Medulla oblongata (tissue), 1 donor: Measurements from ENCODE around the gene PPP3R2.
A peak's percentile ranks its signal among the peaks of the same experiment; 100 is the strongest.
"Not testable (repeated sequence)": the region's sequence is repeated elsewhere in the genome, so short reads cannot be mapped to it uniquely, and the experiment has no call there.

ENCODE experiments used
- DNase-seq: peaks from one replicate; pipeline ENCODE4 v3.0.0-alpha.2; 2015; ENCODE audit errors: extremely low spot score

Gene PPP3R2

DNA sequence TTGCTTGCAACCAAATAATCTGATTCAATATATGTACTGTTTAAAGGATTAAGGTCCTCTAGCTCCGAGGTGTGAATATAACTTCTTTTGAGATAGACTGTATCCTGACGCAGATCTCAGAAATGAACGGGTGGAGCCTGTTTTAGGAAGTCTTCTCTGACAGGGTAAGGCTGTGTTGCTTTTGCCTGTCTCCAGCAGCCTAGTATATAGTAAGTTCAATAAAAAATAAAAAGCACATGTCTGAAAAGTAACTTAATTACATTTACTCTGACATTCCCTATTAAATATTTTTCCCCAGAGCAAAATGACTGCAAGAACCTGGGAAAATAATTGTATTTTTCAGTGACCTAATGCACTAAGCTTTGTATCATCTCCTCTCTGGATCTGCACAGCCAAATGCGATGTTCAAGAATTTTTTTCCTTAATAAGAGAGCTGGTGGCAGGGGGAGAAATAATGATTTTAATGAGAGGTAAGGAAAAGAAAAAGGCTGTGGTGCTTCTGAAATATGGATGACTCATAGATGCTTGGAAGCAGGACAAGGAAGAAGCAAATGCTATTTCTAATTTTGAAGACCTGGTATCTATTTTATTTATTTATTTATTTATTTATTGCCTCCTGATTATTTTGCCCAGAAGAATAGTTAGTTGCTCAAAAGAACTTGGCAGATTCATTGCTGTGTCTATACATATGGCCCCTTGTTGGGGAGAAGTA is 7.3 kb downstream of the PPP3R2 start:
- DNase-seq: no peak

GRCh38 chr9:101586651-101587050 is 8.1 kb downstream of the PPP3R2 start:
- peak; percentile 9 for DNase-seq

GRCh38 chr9:101585740-101586139 is 9.0 kb downstream of the PPP3R2 start:
- peak; percentile 66 for DNase-seq

GRCh38 chr9:101582553-101582952 is 12.2 kb downstream of the PPP3R2 start:
- no peak for DNase-seq

DNA sequence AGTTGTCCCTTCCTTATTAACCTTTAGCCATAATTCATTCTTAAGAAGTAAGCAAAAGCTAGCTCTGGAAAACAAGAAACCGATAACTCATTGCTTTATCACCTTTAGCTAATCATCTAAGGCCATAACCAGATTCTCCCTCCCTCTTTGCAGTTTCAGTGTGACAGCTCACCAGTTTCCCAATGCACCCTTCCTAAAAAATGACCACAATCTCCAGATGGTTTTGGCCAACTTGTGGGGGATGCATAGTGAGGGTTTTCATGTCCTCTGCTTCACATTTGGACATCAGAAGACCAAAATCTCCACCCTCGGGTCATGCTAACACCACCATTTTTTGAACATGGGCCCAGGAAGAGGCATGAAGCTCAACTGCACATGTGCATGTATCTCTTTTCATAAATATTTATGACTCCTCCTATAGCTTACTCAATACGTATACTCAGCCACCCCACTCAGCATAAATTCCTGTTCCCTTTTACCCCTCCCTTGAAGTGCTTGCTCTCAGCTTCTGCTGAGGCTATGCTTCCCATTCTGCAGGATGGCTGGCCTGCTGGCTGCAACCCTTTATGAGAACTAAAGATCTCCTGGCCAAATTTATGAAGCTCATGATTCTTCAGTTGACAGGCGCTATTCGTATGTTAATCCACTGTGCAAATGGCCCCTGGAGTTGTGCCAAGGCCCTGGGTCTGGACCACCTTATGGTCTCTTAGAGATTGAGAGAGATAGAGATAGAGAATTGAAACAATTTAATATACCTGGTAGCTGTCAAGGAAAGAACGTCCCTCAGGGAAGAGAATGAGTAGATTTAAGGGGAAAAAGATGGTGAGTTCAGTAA is 14.8 kb downstream of the PPP3R2 start:
- no peak for DNase-seq

- no peak for DNase-seq
These were observed 16.4 kb downstream of the PPP3R2 start for GRCh38 chr9:101578378-101578777.

DNA sequence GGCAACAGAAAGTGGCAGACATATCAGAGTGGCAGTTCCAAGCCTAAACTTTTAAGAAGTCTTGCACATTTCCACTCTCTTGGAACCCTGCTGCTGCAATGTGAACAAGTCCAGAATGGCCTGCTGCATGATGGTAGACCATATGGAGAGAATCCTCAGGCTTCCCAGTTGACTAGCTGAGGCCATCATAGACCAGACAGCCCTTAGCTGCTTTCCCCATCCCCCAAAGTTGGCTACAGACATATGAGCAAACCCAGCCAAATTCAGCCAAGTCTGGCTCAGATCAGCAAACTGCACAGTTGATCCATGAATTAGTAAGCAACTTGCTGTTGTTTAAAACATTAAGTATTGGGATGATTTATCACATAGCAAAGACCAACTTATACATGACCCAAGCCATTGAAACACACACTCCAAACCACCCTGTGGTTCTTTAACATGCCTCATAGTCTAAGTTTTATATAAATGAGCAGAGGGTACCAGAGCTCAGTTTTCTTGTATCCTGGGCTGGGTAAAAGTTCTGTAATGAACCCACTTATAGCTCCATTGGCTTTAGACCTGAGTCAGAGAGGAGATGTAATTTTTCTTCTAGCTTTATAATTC is 19.9 kb downstream of the PPP3R2 start:
- peak; percentile 7 for DNase-seq

GRCh38 chr9:101572316-101572715 is 22.5 kb downstream of the PPP3R2 start:
- no peak for DNase-seq

DNA sequence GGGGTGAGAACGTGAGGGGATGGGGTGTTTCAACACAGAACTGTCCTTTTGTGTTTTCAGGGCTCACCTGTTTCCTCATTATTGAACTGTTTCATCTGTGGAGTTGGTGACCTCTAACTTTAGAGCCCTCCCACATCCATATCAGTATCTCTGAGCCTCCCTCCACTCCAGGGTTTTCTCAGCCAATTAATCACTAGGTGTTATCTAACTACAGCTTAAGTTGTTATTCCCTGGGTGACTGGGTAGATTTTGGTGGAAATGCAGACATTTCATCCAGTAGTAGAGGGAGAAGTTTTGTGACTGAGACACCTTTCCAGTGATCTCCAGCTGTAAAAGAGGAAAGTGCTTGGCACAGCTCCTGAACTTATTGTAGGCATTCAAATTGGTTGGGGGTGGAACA is 23.7 kb downstream of the PPP3R2 start:
- no peak for DNase-seq

GRCh38 chr9:101569741-101570501 is 24.8 kb downstream of the PPP3R2 start:
- no peak for DNase-seq

DNA sequence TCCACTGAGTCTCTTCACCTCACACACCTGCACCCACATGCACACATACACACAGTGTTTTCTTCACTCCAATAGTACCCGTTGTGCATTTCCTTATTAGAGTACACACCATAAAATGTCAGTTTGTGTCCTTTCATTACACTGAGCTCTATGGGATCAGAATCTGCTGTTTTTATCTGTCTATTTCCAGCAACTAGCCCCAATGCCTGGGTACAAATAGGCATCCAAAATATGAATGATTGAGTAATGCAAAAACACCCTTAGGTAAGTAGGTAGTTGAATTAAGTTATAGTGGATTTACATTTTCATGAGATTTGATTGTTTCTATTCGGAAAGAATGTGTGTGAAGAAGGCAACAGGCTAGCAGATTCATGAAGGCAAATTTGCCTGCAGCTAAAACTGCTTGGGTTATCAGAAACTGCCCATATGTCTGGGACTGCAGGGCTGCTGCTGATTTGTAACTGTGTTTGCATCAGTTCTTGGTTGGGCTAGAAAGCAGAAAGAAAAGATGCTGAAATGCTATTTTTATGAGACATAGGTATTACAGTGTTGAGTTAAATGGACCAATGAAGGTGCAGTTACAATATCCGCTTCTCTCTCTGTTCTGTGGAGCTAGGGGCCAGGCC is 26.9 kb downstream of the PPP3R2 start:
- no peak for DNase-seq

- DNase-seq: no peak
These were observed 27.7 kb downstream of the PPP3R2 start for GRCh38 chr9:101566904-101567724.

DNA sequence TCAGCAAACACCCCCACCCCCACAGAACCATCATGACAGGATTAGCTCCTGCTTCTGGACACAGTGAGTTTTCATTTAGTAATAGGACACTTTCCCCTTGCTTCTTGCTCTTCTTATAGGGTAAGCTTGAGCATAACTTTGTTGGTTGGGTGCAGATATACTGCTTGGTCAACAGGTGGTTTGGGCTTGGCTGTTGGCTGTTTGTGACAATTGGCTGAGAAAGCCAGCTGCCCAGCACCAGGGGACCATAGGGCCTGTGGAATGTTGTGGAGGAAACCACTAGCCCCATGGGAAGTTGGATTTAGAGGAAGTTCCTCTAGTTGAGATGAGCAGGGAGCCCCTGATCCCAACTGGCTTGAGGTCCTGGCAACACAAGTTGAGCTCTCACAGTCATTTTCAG is 30.5 kb downstream of the PPP3R2 start:
- DNase-seq: no peak

GRCh38 chr9:101562966-101563365 is 31.8 kb downstream of the PPP3R2 start:
- no peak for DNase-seq

DNA sequence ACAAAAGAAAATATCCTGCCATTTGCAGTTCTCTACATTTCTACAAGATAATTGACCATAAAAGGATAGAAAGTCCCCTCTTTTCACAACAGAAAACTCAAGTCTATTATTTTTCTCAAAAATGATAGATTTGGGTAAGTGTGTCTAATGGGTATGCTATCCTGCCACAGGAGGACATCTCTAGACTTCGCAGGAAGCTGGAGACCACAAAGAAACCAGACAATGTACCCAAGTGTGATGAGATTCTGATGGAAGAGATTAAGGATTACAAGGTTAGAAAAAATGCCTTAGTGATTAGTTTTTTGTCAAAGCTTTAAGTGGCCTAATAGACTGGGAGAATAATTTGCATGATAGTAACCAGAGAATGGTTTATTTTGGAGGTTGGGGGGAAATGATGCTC is 33.0 kb downstream of the PPP3R2 start:
- DNase-seq: no peak

GRCh38 chr9:101549472-101550098 is 45.2 kb downstream of the PPP3R2 start:
- DNase-seq: not testable (repeated sequence)

DNA sequence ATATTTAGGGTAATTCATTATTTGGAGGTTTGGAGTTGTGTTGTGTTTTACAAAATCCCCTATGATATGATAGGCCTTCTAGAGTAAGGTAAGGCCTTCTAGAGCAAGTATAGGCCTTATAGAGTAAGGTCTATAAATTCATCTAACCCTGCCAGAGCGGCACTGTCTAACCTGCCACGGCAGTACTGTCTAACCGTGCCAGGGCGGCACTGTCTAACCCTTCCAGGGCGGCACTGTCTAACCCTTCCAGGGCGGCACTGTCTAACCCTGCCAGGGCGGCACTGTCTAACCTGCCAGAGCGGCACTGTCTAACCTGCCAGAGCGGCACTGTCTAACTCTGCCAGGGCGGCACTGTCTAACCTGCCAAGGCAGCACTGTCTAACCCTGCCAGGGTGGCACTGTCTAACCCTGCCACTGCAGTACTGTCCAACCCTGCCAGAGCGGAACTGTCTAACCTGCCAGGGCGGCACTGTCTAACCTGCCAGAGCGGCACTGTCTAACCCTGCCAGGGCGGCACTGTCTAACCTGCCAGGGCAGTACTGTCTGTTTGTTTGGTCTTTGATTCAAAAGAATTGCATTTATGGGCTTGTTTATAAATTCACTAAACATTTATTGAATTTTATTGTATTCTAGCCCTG is 51.6 kb downstream of the PPP3R2 start:
- no peak for DNase-seq
